Erythroblast (primary cell): ENCODE measurements around the gene HMGCR.

ENCODE experiments used
- GATA1 ChIP-seq: IDR thresholded peaks from 2 replicates; pipeline ENCODE4 v1.6.1; 2011; ENCODE audit warnings: low read depth, mild to moderate bottlenecking, control low read depth, low read length, moderate library complexity
- POLR2A ChIP-seq: IDR thresholded peaks from 2 replicates; pipeline ENCODE4 v1.6.1; 2011; ENCODE audit warnings: mild to moderate bottlenecking, low read length

- TF ChIP-seq POLR2A (no peak), GATA1 (no peak)
These were observed 1.4 kb downstream of the HMGCR start for GRCh38 chr5:75338408-75338807.
